ENCODE results near the gene ZNF785.
"Not testable (repeated sequence)": the region's sequence is repeated elsewhere in the genome, so short reads cannot be mapped to it uniquely, and the experiment has no call there.

The ZNF785 gene

DNA sequence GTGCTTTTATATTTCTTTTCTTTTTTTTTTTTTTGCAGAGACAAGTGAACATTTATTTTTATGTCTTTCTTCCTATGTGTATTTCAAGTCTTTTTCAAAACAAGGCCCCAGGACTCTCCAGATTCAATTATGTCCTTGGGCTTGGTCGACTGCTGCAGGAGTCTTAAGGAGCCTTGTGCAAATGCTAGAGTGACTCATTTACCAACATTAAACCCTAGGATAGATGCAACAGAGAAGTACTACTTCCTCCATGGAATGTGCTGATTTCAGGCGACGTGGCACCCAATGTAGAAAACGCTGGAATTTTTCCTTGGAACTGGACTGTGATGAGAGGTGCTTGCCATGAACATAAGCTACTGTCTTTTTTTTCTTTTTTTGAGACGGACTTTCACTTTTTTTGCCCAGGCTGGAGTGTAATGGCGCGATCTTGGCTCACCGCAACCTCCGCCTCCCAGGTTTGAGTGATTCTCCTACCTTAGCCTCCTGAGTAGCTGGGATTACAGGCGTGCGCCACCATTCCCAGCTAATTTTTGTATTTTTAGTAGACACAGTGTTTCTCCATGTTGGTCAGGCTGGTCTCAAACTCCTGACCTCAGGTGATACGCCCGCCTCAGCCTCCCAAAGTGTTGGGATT lies 49.0 kb downstream of the ZNF785 start:
- FAIRE-seq: not testable (repeated sequence)

DNA sequence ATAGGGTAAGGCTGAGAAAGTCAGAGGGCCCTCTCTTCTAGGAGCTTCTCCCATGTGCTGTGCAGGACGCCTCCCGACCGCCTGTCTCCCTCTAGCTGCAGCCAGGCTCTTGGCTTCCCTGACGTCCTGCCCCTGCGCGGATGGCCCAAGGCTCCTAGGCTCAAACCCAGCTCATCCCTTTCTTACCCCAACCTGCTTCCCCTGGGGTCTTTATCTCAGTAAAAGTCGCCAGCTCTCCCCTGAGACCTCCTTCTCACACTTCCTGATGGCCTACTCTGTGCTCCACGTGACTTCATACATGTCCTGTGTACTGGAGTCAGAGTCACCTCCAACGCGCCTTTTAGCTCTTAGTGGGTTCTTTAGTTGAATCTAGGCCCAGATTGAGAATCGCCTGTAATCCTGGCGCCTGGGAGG lies 49.7 kb downstream of the ZNF785 start:
- FAIRE-seq: no peak

DNA sequence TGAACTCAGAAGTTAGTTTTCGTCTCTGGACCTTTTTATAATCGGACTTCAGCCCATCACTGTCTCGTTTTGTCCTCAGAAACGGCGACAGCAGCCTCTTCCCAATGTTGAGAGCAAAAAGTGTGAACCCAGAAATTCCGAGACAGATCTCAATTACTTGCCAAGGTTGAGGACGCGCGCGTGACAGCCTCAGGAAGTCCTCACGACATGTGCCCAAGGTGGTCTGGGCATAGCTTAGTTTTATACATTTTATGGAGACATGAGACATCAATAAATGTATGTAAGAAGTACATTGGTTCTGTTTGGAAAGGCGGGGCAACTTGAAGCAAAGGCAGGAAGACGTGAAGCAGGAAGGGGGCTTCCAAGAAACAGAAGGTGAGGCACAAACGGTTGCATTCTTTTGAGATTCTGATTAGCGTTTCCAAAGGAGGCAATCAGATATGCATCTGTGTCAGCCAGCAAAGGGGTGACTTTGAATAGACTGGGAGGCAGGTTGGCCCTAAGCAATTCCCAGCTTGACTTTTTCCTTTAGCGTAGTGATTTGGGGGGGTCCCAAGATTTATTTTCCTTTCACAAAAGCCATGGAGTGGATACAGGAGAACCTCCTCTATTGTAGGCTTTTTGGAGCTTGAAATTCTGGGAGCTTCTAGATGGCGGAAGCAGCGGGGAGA lies 50.3 kb downstream of the ZNF785 start:
- no peak for FAIRE-seq

DNA sequence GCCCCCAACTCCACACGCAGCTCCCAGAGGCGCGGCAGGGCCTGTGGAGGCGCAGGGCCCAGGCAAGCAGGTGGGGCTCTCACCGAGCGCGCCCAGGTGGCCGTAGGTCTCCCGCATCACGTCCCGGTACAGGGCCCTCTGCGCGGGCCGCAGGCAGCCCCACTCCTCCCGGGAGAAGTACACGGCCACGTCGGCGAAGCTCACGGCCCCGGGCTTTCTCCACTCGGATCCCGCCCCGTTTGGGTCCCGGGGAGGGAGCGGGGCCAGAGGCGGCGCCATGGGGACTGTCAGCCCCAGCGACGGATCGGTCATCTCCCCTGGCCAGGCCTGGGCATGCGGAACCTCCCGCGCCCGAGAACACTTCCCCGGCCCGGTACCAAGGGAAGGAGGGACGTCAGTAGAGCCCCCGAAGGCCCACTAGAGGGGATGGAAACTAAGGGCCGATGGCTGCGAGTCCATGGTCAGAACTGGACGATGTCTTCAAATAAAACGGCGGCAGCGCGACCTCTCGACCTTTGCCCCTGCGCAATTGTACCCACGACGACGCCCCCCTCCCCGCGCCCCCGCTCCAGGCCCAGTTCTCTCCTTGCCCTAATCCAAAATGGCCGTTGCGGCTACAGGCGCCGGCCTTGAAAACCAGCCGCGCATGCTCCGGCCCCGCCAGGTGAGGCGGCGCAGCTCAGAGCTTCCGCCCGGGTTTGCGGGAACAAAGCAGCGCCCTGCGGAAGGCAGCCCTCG lies 51.0 kb downstream of the ZNF785 start, which contains the start of gene ZNF747:
Gene ZNF747, minus strand, starts transcription at position 491 of the 738 bp plus-strand sequence. Its CDS starts 179 bp downstream, at position 312.
- no peak for FAIRE-seq

DNA sequence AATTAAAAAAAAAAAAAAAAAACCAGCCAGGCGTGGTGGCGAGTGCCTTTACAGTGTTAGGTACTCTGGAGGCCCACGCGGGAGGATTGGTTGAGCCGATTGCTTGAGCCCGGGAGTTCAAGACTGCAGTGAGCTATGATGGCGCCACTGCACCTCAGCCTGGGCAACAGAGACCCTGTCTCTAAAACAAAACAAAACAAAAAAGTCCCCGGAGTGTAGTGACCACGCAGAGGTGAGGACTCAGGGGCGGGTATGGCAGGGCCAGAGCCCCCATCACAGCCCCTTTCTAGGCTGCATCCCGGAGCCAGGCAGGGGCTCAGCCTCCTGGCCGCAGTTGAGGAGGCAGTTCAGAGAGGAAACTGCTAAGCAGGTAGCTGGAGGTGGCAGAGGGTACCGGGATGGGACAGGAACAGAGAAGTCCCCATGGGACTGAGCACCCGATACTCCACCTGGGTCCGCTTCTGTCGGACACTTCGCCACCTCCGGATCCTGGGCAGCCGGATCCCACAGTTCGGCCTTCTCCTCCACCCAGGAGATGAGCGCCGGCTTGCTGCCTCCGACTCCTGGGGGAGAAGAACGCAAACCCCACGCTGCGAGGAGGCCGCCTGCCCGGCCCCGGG lies 51.6 kb downstream of the ZNF785 start:
- FAIRE-seq: no peak

DNA sequence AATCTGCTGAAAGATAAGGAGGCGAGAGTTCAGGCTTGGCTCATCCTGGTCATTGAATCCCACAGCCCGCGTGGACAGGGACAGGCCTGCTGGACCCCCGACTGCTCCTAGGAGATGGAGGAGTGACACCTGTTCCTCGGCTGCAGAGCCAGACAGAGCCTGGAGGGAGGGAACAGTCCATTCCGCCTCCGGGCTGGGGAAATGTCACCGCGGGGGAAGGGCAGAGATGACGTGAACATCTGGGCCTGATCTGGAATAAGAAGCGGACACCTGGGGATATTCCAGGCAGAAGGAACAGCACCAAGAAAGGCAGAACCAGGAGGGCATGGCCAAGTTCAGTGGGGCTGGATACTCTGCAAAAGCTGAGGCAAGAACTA lies 52.4 kb downstream of the ZNF785 start:
- FAIRE-seq: no peak

DNA sequence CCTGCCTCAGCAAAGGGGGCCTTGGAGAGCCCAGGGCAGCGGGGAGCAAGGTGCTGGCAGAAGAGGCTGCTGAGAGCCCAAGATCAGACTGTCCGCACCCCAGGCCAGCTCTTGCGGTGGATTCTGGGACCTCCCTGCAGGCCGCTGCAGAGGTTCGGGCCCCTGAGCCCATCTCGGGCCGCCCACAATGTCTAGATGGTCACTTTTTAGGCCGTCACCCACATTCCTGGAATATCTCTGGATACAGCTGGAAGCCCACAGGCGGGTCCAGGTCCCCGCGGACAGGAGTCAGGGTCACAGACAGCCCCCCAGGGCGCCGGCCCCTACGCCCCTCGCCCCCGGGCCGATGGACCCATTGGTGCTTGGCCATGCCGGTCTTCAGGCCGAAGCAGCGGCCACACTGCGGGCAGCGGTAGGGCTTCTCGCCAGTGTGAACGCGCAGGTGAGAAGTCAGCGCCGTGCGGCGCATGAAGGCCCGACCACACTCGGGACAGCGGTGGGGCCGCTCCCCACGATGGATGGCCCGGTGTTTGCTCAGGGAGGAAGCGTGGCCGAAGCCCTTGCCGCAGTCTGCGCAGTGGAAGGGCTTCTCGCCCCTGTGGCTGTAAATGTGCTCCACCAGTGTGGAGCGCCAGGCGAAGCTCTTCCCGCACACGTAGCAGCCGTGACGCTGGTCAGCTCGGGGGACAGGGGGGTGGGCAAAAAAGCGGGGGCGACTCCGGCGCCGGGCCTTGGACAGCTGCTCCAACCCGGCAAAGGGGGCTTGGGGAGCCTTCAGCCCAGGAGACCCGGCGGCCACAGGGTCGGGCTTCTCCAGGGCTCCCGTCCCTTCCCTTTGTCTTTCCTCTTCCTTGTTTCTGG lies 53.0 kb downstream of the ZNF785 start:
- FAIRE-seq: no peak

Data from A204.1 (cell line).